Measurements from ENCODE around the gene FAM89A.
A peak's percentile ranks its signal among the peaks of the same experiment; 100 is the strongest.
"Not testable (repeated sequence)": the region's sequence is repeated elsewhere in the genome, so short reads cannot be mapped to it uniquely, and the experiment has no call there.

FAM89A gene

GRCh38 chr1:231029247-231029646 lies 10.8 kb downstream of the FAM89A start:
- not testable (repeated sequence) for DNase-seq

DNA sequence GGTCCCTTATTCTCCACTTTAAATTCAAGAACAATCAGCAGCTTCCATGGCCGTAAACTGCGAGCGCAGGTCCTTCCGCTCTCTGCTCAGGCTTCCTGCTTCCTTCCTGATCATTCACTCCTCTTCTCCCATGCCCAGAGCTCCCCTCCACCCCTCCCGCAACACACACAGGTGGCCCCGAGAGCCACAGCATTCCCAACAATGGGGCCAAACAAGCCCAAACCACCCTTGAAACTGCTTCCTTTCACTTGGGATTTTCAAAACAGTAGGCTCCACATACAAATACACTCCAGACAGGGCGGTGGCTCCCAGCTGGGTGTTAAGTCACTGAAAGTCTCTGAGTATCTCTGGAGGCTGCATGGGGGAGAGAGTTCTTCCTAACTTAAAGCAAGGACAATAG lies 11.4 kb downstream of the FAM89A start:
- DNase-seq, result no peak

DNA sequence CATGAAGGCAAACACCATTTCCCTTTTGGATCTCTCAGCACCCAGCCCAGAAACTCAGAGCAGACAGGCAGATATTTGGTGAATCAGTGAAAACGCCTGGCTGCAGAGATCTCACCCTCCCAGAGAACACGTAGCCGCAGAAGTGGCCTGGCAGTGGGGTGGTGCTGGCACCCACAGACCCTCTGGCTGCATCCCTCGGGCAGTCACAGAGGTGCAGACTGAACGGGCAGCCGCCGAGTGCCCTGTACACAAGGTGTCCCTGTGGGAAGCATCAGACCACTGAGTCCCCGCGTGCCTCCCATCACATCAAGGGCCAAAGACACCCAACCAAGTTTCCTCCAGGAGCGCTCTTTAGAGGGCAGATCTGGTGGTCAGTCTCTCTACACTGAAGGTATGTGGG lies 12.1 kb downstream of the FAM89A start:
- no peak for DNase-seq

DNA sequence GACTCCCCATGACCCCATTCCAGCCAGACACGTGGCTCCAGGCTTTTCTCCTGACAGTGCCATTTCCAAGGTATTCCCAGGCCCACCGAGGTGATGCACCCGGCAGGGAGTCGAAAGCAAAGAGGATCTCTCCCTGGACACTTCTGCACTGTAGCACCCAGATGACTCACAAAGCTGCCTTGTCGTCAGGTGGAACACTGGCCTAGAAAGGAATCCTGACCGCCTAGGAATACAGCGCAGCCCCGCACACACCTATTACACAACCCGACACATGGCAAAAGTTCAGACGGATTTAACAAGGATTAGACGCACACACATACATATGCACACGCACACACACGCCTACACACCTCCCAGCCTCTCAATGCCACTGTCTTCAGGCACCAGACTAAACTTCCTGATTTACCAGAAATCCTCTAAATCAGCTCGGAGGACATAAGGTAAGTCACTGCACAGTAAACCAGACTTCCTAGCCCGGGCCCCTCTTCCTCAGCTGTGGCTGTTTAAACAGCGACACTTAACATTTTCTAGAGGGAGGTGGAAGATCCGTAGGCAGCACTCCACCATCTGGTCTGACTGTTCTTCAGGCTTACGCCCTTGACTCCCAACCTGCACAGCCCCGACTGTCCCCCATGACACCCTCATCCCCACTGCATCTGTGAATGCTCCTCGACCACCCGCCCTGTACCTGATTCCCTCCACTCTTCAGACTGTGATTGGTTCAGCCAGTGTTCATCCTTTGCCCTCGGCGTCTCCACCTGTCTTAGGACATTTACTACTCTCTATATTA lies 12.7 kb downstream of the FAM89A start:
- no peak for DNase-seq

- no peak for DNase-seq
Observed at GRCh38 chr1:231026576-231026975, 13.5 kb downstream of the FAM89A start.

GRCh38 chr1:231023150-231023549 lies 16.9 kb downstream of the FAM89A start:
- no peak for DNase-seq

- not testable (repeated sequence) for DNase-seq
Observed at GRCh38 chr1:231022543-231022942, 17.5 kb downstream of the FAM89A start.

DNA sequence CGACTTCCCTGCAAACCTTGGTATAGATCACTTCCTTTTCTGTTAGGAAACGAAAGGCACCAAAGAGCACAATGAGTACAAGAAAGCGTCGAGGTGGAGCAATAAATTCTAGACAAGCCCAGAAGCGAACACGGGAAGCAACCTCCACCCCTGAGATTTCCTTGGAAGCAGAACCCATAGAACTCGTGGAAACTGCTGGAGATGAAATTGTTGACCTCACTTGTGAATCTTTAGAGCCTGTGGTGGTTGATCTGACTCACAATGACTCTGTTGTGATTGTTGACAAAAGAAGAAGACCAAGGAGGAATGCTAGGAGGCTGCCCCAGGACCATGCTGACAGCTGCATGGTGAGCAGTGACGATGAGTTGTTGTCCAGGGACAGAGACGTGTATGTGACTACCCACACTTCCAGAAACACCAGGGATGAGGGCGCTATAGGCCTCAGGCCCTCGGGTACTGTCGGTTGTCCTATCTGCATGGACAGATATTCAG lies 18.5 kb downstream of the FAM89A start:
- no peak for DNase-seq

DNA sequence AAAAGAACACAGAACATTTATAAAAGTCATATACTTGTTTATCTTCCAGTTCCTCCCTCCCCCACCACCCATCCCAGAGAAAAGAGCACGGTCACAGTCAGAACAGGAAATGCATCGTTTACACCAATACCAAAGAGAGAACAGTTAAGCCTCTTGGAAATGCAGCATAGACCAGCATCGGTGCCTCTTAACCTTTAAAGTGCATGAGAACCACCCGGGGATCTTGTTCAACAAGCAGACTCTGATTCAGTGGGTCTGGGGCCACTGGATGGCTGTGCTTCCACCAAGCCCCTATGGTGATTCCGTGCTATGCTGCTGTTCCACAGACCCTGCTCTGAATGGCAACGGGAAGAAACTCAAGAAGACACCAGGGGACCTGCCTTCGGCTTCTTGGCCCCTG lies 19.2 kb downstream of the FAM89A start:
- DNase-seq, result no peak

- DNase-seq, result peak; percentile 12
Observed at GRCh38 chr1:231020139-231020601, 19.9 kb downstream of the FAM89A start.

DNA sequence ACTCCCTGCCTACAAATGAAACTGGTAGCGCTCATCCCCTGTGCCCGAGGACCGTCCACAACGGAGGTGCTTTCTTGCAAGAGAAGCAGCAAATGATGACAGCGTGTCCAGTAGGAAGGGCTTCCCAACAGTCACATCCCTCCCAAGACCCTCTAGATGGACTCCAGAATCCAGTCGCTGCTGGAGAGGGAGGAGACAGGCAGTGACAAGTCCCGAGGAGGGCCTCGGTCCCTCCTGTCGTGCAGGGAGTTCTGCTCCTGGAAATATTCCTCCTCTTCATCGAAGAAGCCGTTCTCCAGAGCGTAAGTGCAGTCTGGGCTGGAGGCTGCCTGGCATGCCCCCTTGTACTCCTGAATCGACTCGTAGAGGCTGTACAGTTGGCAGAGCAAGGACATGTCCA lies 20.3 kb downstream of the FAM89A start:
- DNase-seq, result no peak

- no peak for DNase-seq
Observed at GRCh38 chr1:231016966-231017365, 23.1 kb downstream of the FAM89A start.

DNA sequence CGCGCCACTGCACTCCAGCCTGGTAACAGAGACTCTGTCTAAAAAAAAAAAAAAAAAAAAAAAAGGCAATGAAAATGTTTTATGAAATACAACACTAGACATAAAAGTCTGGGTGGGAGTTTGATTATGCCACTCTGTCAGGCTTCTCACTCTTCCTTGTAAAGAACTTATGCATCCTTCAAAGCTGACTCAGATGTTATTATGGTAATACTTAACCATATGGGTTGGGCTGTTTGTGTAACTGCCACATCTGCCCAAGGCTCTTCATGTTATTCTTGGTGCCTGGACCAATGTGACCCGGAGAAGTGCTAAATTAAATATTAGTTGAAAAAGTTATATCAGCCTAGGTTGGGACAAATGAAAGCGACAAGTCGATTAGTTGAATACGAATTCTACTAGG lies 23.8 kb downstream of the FAM89A start:
- no peak for DNase-seq

DNA sequence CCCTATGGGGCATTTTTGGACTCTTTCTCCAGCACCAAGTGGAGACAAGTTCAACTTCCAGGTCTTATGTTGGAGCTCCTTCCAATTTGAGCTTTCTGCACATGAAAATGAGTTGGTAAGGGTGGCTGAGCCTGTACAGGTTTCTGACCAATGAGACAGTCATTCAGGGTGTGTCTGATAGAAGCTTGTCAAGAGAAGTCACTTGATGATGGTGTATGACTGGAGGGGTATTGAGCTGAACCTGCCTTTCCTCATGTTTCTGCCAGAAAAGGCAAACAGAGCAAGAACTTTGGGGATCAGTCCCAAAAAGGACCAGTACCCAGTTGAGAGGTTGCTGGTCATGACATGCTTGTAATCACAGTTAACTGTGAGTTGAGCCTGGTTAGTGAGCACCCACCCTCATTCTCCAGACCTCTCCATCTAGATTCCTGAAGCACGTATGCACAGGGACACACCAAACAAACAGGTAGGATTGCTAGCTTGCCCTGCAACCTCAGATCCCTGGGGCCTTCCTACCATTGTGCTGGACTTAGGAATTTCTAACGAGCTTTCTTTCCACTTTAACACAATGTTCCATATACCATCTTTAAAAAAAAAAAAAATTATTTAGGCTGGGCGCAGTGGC lies 26.6 kb downstream of the FAM89A start:
- no peak for DNase-seq

GRCh38 chr1:231011963-231012362 lies 28.1 kb downstream of the FAM89A start:
- DNase-seq, result no peak

DNA sequence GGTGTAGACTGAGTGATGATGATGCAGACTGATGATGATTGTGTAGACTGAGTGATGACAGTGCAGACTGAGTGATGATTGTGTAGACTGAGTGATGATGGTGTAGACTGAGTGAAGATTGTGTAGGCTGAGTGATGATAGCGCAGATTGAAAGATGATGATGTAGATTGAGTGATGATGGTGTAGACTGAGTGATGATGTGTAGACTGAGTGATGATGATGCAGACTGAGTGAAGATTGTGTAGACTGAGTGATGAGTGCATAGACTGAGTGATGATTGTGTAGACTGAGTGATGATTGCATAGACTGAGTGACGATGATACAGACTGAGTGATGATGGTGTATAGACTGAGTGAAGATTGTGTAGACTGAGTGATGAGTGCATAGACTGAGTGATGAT lies 28.7 kb downstream of the FAM89A start:
- no peak for DNase-seq

- not testable (repeated sequence) for DNase-seq
Observed at GRCh38 chr1:231007535-231007934, 32.5 kb downstream of the FAM89A start.

DNA sequence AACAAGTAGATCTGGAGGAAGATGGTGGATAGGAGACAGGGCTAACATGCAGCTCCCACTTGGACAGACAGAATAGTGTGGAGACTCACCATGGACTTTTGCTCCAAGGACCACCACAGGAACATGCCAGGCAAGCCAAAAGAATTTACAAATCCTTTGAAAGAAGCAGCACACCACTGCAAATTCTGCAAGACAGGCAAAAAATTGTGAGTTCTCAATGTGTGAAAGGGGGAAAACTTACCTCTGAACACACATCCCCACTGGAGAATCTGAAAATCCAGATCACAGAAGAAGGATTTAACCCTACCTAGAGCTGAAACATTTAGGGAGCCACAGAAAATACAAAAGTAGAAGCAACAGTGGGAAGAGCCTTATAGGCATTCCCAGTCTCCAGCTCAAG lies 38.2 kb downstream of the FAM89A start:
- DNase-seq, result no peak

- DNase-seq, result no peak
Observed at GRCh38 chr1:231000639-231001038, 39.4 kb downstream of the FAM89A start.

DNA sequence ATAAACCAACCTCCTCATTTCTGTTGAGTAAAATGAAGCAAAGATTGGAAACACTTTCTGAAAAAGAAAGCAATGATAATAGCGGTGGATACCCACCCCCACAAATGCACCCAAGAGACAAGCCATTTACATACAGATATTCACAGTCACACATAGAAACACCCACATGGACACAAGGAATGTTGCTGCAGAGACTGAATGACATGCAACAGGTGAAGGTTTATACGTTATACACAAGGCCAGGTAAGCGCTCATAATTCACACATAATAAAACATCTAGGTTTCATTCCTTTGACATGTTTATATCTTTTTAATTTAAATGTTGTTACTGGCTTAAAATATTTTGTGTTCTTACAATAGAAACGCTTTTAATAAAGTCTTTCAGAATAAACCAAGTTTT lies 39.9 kb downstream of the FAM89A start:
- no peak for DNase-seq

- DNase-seq, result no peak
Observed at GRCh38 chr1:230994860-230995259, 45.2 kb downstream of the FAM89A start.

DNA sequence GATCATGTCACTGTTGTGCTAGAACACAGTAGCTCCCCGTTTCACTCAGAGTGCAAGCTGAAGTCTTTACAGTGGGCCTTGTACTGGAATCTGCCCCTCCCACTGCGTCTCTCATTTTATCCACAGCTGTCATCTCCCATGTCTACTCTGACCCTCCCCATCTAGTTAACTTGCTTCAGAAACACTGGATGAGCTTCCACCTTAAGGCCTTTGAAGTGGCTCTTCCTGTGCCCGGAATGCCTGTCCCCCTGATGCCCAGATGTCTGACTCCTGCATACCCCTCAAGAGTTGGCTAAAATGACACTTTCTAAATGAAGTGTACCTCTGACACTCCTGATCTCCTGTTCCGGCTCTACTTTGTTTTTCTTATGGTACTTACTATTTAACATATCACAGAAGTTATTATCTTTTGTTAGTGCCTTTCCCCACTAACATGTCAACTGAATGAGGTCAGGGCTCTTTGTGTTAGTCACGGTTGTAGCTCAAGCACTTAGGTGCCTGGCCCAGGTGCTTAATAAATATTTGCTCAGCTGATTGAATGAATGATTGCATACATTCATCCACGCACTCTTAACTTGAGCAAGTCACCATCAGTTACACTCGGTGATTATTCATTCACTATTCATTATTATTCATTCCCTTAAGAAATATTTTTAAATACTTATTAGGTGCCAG lies 47.8 kb downstream of the FAM89A start:
- no peak for DNase-seq

DNA sequence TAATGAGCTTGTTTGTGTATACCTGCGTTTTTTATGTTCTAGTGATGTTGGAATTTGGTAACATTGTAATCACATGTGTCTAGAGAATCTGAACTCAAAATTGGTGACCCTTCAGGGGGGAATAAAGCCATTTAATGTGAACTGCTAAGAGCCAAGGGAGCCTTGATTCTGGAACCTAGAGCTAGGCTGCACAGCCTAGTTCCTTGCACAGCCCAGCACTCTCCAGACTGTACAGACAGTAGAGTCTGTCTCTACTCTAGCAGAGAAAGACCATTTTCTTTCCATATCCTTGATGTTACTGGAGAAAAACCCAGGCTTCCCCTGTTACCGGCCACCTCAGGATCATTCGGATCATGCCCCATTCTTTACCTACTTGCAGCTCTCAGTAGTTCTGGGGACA lies 52.6 kb downstream of the FAM89A start:
- DNase-seq, result no peak

DNA sequence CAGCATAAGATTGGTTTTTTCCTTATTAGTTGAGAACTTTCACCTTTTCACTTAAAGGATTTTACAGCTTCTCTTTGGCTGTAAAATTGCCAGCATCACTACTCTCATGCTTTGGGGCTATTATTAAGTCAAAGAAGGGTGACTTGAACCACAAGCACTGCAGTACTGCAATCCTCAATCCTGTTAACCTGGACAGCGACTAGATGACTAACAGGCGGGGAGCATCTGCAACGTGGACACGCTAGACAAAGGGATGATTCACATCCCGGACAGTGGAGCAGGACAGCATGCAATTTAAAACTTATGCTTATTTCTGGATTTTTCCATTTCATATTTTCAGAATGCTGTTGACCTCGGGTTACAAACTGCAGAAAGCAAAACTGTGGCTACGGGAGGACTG lies 53.1 kb downstream of the FAM89A start:
- DNase-seq, result no peak

All from CD4-positive, alpha-beta T cell treated with Interleukin-6 for 4 hours (primary cell).